Superior temporal gyrus (tissue), 1 donor: ENCODE data around the gene EGF.
"Not testable (repeated sequence)": the region's sequence is repeated elsewhere in the genome, so short reads cannot be mapped to it uniquely, and the experiment has no call there.

ENCODE experiments used
- DNase-seq: peaks from one replicate; pipeline ENCODE4 v3.0.0-alpha.2; 2016; ENCODE audit errors: extremely low spot score

EGF gene

GRCh38 chr4:109912706-109913595 lies at the start of gene EGF:
TSS of gene EGF (plus strand) at chr4:109912883. CDS start at chr4:109913336, 453 bp downstream.
- DNase-seq = peak; percentile 41

DNA sequence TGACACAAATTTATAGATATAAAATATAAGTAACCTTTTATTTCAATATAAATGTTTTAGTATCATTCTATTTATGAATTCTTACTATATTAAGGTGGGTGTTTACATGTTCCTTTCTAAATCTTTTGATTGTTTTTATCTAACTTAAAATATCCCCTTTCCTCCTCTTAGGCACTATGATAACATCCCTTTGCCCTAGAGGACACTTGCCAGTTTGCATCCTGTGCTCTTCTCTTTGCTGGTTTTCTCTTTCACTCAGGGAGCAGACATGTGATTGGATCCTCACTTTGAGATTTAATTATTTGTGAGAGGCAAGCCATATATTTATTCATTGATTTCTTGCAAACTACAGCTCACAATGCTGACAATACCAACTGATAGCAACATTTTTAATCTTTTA lies 48.5 kb upstream of the EGF start:
- DNase-seq = no peak

- no peak for DNase-seq
These were observed 42.6 kb upstream of the EGF start for GRCh38 chr4:109870061-109870460.

GRCh38 chr4:109872065-109872464 lies 40.6 kb upstream of the EGF start:
- DNase-seq = no peak

DNA sequence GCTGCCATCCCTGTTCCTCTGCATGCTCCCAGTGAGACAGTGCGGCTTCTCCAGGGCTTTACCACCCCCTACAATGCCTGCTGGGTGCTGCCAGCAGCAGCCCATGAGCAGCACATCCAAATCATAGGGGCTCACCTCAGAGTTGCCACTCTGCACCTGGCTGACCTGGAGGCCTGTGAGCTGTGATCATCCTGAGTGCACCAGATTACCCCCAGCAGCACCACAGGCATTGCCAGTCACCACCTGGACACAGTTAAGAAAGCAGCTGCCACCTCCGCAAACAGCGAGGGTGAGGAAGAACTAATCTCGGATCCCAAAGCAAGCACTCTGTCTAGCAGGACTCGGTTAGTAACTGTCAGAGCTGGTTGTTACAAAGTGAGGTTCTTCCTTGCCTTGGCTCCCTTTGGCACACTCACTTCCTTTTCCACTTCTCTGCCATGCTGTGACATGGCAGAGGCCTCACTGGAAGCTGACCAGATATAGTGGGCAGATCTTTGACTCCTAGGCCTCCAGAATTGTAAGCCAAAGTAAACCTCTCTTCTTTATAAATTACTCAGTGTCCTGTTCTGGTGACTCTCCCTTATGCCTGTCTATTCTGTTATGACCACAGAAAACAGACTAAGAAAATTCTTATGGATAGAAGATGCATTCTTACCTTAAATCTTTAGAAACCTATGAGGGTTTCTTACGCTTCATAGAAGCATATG lies 39.6 kb upstream of the EGF start:
- DNase-seq = no peak

DNA sequence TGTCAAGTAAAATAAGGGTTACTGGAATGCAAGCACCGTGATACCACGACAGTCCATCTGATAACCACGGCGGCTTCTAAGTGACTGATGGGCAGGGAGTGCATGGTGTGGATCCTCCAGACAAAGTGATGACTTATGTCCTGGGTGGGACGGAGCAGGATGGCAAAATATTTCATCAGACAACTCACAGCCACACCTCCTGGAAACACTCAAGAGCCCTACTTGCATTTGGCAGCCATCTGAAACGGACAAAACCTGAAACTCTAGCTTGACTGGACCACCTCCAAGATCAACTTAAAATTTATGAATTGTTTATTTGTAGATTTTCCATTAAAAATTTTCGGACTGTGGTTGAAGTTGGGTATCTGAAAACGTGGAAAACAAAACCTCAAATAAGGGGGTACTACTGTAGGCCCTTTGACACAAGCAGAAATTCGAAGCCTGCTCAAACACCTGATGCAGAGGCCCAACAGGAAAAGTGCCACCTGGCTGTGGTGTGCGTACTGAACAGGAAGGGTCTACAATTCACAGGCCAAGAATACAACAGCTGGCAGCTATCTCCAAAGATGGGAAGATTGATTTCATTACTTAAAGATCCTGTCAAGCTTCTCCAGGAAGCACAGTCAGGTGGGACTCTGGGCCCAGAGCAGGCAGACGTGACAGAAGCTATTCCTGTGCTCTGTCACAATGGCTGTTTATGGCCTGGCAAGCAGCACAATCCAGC lies 38.7 kb upstream of the EGF start:
- DNase-seq = no peak

DNA sequence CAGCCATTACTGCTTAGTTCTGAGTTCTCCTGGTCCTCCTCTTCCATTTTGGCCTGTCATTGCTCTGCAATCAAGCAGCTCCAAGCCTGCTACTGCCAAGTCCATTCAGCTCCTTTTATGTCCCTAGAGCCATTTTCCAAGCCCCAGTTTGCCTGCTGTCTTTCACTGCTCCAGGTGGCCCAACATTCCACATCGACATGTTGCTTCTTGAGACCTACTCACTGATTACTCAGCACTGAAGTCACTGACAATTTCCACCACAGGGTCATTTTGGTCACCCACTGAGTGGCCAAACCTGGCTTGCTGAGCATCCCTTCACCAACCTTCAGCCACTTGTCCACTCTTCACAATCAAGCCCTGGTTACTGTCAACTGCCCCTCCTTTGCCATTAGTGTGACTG lies 37.6 kb upstream of the EGF start:
- DNase-seq = no peak

GRCh38 chr4:109875553-109875952 lies 37.1 kb upstream of the EGF start:
- DNase-seq = not testable (repeated sequence)

DNA sequence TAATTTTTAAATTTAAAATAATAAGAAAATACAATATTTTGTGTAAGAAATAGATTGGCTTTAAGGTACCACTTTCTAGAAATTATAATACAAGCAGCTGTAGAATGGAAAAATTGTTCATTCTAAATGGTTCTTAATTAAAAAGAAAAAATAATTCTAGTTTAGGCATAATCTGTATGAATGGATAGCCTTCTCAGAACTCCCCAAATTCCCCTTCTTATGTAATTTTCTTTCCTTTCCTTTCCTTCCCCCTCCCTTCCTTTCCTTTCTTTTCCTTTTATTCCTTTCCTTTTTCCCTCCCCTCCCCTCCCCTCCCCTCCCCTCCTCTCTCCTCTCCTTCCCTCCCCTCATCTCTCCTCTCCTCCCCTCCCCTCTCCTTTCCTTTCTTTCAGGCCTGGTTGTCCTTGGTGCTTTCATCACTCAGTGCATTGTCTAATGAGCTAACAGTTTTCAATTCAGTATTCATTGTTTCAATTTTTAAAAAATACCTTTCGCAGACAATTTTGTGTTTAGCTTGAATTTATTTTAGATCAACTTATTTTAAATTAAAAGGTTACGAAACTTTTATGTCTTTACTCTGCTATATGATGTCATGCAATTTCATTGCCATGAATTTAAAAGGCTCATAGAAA lies 35.9 kb upstream of the EGF start:
- no peak for DNase-seq

DNA sequence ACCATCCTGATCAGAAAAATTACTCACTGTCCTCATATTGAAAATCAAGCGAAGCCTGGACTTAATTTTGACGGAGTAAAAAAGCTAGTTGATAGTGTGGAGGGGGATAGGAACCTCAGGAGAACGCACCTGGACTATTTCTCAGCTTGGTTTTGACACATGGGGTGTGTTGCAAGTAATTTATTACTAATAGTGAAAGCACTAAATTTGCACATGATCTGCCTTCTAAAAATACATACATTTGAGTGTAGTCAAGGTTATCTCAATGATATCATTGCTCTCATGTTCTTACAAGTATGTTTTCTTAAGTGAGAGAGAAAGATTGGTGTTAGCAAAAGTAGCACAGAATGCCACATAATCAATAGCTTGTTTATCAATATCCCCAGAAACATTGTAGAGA lies 35.3 kb upstream of the EGF start:
- DNase-seq = no peak

GRCh38 chr4:109878355-109878754 lies 34.3 kb upstream of the EGF start:
- no peak for DNase-seq

DNA sequence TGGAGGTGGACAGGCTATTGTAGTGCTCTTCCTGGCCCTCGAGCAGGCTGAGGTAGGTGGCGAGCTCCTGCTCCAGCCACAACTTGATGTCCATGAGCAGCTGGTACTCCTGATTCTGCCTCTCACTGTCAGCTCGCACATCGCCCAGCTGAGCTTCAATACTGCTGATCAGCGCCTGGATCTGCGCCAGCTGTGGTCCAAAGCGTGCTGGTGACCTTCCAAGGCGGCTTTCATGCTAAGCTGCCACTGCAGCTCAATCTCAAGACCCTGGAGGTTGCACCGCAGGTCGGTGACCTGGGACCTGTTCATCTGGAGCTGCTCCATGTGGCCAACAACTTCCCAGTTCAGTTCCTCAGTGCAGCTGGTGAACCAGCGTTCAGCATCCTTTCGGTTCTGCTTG lies 33.6 kb upstream of the EGF start:
- DNase-seq = no peak

GRCh38 chr4:109879636-109880314 lies 32.9 kb upstream of the EGF start:
- DNase-seq = no peak

- DNase-seq = no peak
These were observed 26.4 kb upstream of the EGF start for GRCh38 chr4:109886303-109886702.

DNA sequence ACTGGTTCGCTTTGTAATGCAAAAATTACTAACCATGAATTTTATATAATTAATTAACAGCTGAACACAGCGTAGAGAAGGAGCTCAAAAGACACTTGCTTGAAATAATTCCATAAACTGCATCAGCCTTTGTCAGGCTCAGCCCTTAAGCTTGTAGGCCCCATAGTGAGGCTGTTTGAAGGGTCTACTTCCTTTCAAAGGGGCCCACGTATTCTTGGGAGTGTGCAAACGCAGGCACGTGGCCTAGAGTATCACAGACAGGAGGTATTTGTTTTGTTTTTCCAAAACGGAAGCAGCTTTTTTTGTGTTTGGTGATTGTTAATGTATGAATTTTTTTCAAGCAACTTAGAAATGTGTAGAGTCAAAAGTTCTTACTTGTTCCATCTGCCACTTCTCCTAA lies 25.6 kb upstream of the EGF start:
- DNase-seq = no peak

DNA sequence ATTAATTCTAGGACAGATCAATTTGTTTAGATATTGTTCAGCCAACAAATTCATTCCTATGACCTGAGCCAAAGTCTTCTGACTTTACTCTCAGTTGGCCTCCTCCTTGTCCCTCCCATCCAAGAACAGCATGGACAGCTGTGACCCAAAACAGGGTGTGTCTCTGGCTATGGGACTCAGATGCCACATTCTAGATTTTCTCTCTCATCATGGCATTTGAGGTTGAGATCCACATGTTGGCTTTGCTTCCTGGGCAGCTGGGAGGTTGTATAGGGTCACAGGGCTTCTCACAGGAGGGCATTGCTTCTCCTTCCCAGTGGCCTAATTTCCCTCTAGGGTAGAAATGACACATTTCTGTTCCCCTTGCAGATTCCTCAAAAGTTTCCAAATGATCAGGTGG lies 22.6 kb upstream of the EGF start:
- DNase-seq = no peak

DNA sequence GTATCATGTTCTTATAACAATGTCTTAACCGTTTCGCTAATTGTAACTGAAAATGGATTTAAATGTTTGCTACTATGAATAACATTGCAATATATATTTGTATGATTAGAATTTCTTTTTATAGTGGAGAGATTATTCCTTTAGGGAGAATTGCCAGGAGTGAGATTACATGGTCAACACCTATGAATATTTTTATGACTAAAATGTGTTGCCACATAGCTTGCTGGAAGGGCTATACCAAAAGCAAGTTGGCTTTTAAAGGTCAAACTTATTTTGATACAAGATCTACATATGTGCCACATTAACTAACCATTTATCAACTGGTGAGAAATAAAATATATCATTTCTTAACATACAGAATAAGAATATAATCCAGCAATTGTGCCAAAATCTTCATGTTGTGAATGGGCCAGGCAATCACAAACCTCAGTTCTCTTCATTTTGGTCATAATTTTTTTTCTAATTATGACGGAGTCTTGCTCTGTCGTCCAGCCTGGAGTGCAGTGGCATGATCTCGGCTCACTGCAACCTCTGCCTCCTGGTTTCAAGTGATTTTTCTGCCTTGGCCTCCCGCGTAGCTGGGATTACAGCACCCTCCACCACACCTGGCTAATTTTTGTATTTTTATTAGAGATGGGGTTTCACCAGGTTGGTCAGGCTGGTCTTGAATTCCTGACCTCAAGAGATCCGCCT lies 10.0 kb upstream of the EGF start:
- DNase-seq = no peak

GRCh38 chr4:109908731-109909130 lies 4.0 kb upstream of the EGF start:
- DNase-seq = no peak

DNA sequence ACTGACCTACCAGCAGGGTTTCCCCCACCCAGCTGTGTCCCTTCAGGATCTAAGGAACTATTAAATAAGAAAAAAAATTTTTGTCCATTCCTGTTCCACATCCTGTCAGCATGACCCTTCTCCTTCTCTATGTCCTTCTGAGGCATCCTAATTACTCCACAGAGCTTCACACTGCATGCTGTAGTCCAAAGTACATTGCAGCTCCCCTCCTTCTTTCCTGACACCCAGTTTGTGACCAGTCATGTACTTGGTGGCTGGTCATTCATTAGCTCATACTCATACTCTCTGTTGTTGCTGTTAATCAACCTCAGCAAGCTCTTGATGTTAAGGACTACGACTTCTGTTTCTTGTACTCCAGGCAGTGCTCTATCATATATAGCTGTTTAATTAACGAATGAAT lies 2.4 kb upstream of the EGF start:
- DNase-seq = no peak

- no peak for DNase-seq
These were observed 1.0 kb downstream of the EGF start for GRCh38 chr4:109913596-109914241.
